MM.1S (cell line): ENCODE data around the gene TCTN3.
"Not testable (repeated sequence)": the region's sequence is repeated elsewhere in the genome, so short reads cannot be mapped to it uniquely, and the experiment has no call there.

Source experiments
- DNase-seq: peaks from one replicate; pipeline ENCODE4 v3.0.0-alpha.2; 2015
- H2AFZ ChIP-seq: fragments of 300-600 bp; sonication (generic); 2 replicates; pipeline ENCODE4 v1.6.0; 2016; ENCODE audit warnings: antibody characterized with exemption, low read length
- H3F3A ChIP-seq: fragments of 300-600 bp; sonication (generic); 2 replicates; pipeline ENCODE4 v1.6.1; 2016; ENCODE audit warnings: mild to moderate bottlenecking, antibody characterized with exemption, low read length, moderate library complexity, mixed read lengths; ENCODE audit not compliant: insufficient read depth
- H3K27ac ChIP-seq: fragments of 300-600 bp; sonication (generic); 2 replicates; pipeline ENCODE4 v1.5.1; 2016; ENCODE audit warnings: mild to moderate bottlenecking, low read length
- H3K27me3 ChIP-seq: fragments of 300-600 bp; sonication (generic); replicated peaks from 2 replicates; pipeline ENCODE4 v1.6.0; 2016; ENCODE audit warnings: low read length; ENCODE audit not compliant: insufficient read depth
- H3K36me3 ChIP-seq: fragments of 300-600 bp; sonication (generic); replicated peaks from 2 replicates; pipeline ENCODE4 v1.6.1; 2016; ENCODE audit warnings: mild to moderate bottlenecking, low read length, mixed read lengths; ENCODE audit not compliant: insufficient read depth
- H3K4me1 ChIP-seq: fragments of 300-600 bp; sonication (generic); 2 replicates; pipeline ENCODE4 v1.6.1; 2016; ENCODE audit warnings: low read length, mixed read lengths
- H3K4me2 ChIP-seq: fragments of 300-600 bp; sonication (generic); 2 replicates; pipeline ENCODE4 v1.6.0; 2016; ENCODE audit warnings: low read depth, low read length
- H3K4me3 ChIP-seq: fragments of 300-600 bp; sonication (generic); 2 replicates; pipeline ENCODE4 v1.5.1; 2016; ENCODE audit warnings: low read length, mixed read lengths
- H3K79me2 ChIP-seq: fragments of 300-600 bp; sonication (generic); 2 replicates; pipeline ENCODE4 v1.6.1; 2016; ENCODE audit warnings: mixed run types, low read length, mixed read lengths
- H3K9ac ChIP-seq: fragments of 300-600 bp; sonication (generic); 2 replicates; pipeline ENCODE4 v1.6.1; 2016; ENCODE audit warnings: low read length, mixed read lengths
- H3K9me2 ChIP-seq: fragments of 300-600 bp; sonication (generic); replicated peaks from 2 replicates; pipeline ENCODE4 v1.6.1; 2016; ENCODE audit warnings: mild to moderate bottlenecking, low read length, mixed read lengths; ENCODE audit not compliant: insufficient read depth
- H3K9me3 ChIP-seq: fragments of 300-600 bp; sonication (generic); replicated peaks from 2 replicates; pipeline ENCODE4 v1.6.1; 2016; ENCODE audit warnings: mild to moderate bottlenecking, low read length, mixed read lengths; ENCODE audit not compliant: insufficient read depth
- H4K20me1 ChIP-seq: fragments of 300-600 bp; sonication (generic); 2 replicates; pipeline ENCODE4 v1.6.1; 2016; ENCODE audit warnings: mild to moderate bottlenecking, low read length, moderate library complexity, mixed read lengths; ENCODE audit not compliant: insufficient read depth
- CTCF ChIP-seq: fragments of 300-600 bp; sonication (generic); IDR thresholded peaks from 2 replicates; pipeline ENCODE4 v1.5.1; 2016; ENCODE audit warnings: antibody characterized with exemption, low read length, mixed read lengths
- EZH2 ChIP-seq: fragments of 300-600 bp; sonication (generic); optimal IDR thresholded peaks from 2 replicates; pipeline ENCODE3; 2017; ENCODE audit warnings: low read depth, mild to moderate bottlenecking, antibody characterized with exemption, low read length, mixed read lengths
- EZH2phosphoT487 ChIP-seq: fragments of 300-600 bp; sonication (generic); IDR thresholded peaks from 2 replicates; pipeline ENCODE4 v1.6.1; 2018; ENCODE audit warnings: antibody characterized with exemption, low read length

TCTN3 gene

GRCh38 chr10:95729323-95730055, 35.8 kb upstream of the TCTN3 start:
- Histone ChIP-seq H3K4me2 (no peak overlapping the region), H3K9me2 (no peaks in the 10 kb centered on the region), H3K9ac (no peak overlapping the region), H2AFZ (no peak overlapping the region), H3K27me3 (no peaks in the 10 kb centered on the region), H3K4me1 (no peaks in the 10 kb centered on the region), H3K4me3 (no peak overlapping the region), H3F3A (no peaks in the 10 kb centered on the region), H3K9me3 (no peaks in the 10 kb centered on the region), H3K27ac (no peak overlapping the region), H3K36me3 (no peaks in the 10 kb centered on the region), H4K20me1 (no peaks in the 10 kb centered on the region), H3K79me2 (no peaks in the 10 kb centered on the region)
- TF ChIP-seq CTCF, result no peak
- TF ChIP-seq EZH2phosphoT487, result no peak
- no peak for TF ChIP-seq EZH2
- DNase-seq, result no peak

- TF ChIP-seq EZH2phosphoT487 (no peak), CTCF (no peak), EZH2 (no peak)
- Histone ChIP-seq H3K4me3 (no peak overlapping the region), H2AFZ (no peak overlapping the region), H3F3A (no peaks in the 10 kb centered on the region), H3K36me3 (no peaks in the 10 kb centered on the region), H3K4me2 (no peak overlapping the region), H3K4me1 (no peaks in the 10 kb centered on the region), H3K79me2 (no peaks in the 10 kb centered on the region), H3K9me2 (no peaks in the 10 kb centered on the region), H3K27me3 (no peaks in the 10 kb centered on the region), H3K9me3 (no peaks in the 10 kb centered on the region), H3K27ac (no peak overlapping the region), H4K20me1 (no peaks in the 10 kb centered on the region), H3K9ac (no peak overlapping the region)
- no peak for DNase-seq
Measured at GRCh38 chr10:95728526-95728925, 34.8 kb upstream of the TCTN3 start.

GRCh38 chr10:95722496-95722895, 28.8 kb upstream of the TCTN3 start:
- H3K27me3 ChIP-seq, DNase-seq: not testable (repeated sequence)

GRCh38 chr10:95720745-95721144, 27.0 kb upstream of the TCTN3 start:
- not testable (repeated sequence) for H3K27me3 ChIP-seq, H4K20me1 ChIP-seq, H3K9me2 ChIP-seq, H3K4me1 ChIP-seq, H3K4me3 ChIP-seq, H3K79me2 ChIP-seq, H3K36me3 ChIP-seq, H3K9ac ChIP-seq, H3K9me3 ChIP-seq, H3K27ac ChIP-seq, DNase-seq, H3K4me2 ChIP-seq, H3F3A ChIP-seq, H2AFZ ChIP-seq

More at GRCh38 chr10:95722496-95722895, 28.8 kb upstream of the TCTN3 start:
- H3K79me2 ChIP-seq, H3F3A ChIP-seq, H2AFZ ChIP-seq, H3K36me3 ChIP-seq, H3K4me3 ChIP-seq, H3K9ac ChIP-seq, H3K9me3 ChIP-seq, H3K4me1 ChIP-seq, H4K20me1 ChIP-seq, H3K27ac ChIP-seq, H3K4me2 ChIP-seq, H3K9me2 ChIP-seq: not testable (repeated sequence)
